SK-N-SH treated with all-trans-retinoic acid at 6 μM for 48 hours (cell line): ENCODE data around the gene CDC42EP5.
"Not testable (repeated sequence)": the region's sequence is repeated elsewhere in the genome, so short reads cannot be mapped to it uniquely, and the experiment has no call there.

Experiments used
- ATAC-seq: fragments of 200-7000 bp; cut with Tn5 transposase; 3 replicates; pipeline ENCODE4 v1.9.1; 2020; ENCODE audit warnings: mild to moderate bottlenecking, moderate library complexity
- ARNTL ChIP-seq: fragments of 450-650 bp; formaldehyde crosslinking; IDR thresholded peaks from 2 replicates; pipeline ENCODE4 v1.5.0; 2020; ENCODE audit warnings: low read depth, mild to moderate bottlenecking, moderate library complexity, borderline replicate concordance
- CREB5 ChIP-seq: fragments of 250-450 bp; sonication (Bioruptor Pico); IDR thresholded peaks from 2 replicates; pipeline ENCODE4 v1.5.1; 2020; ENCODE audit warnings: low read depth, mild to moderate bottlenecking, moderate library complexity
- CSRNP3 ChIP-seq: fragments of 250-450 bp; sonication (Bioruptor Pico); IDR thresholded peaks from 2 replicates; pipeline ENCODE4 v1.5.1; 2021; ENCODE audit warnings: mild to moderate bottlenecking, moderate library complexity
- ESRRG ChIP-seq: fragments of 250-450 bp; sonication (Bioruptor Pico); IDR thresholded peaks from 2 replicates; pipeline ENCODE4 v1.6.1; 2021; ENCODE audit warnings: mild to moderate bottlenecking
- GLIS3 ChIP-seq: fragments of 250-450 bp; sonication (Bioruptor Pico); IDR thresholded peaks from 2 replicates; pipeline ENCODE4 v1.5.0; 2020; ENCODE audit warnings: mild to moderate bottlenecking, moderate library complexity
- ISL1 ChIP-seq: fragments of 250-450 bp; sonication (Bioruptor Pico); IDR thresholded peaks from 2 replicates; pipeline ENCODE4 v2.1.2; 2022; ENCODE audit warnings: mild to moderate bottlenecking, moderate library complexity
- OSR1 ChIP-seq: fragments of 250-450 bp; sonication (Bioruptor Pico); IDR thresholded peaks from 2 replicates; pipeline ENCODE4 v1.8.0; 2022; ENCODE audit warnings: moderate library complexity, mild to moderate bottlenecking, inconsistent platforms
- PATZ1 ChIP-seq: fragments of 250-450 bp; sonication (Bioruptor Pico); IDR thresholded peaks from 2 replicates; pipeline ENCODE4 v1.8.0; 2020; ENCODE audit warnings: mild to moderate bottlenecking, moderate library complexity, borderline replicate concordance
- POU6F1 ChIP-seq: fragments of 250-450 bp; sonication (Bioruptor Pico); IDR thresholded peaks from 2 replicates; pipeline ENCODE4 v1.8.0; 2021; ENCODE audit warnings: low read depth, mild to moderate bottlenecking, moderate library complexity, borderline replicate concordance
- SNAI2 ChIP-seq: fragments of 250-450 bp; sonication (Bioruptor Pico); IDR thresholded peaks from 2 replicates; pipeline ENCODE4 v1.5.0; 2020; ENCODE audit warnings: mild to moderate bottlenecking, moderate library complexity
- TCF4 ChIP-seq: fragments of 250-450 bp; sonication (Bioruptor Pico); IDR thresholded peaks from 2 replicates; pipeline ENCODE4 v1.8.0; 2021; ENCODE audit warnings: mild to moderate bottlenecking, moderate library complexity, borderline replicate concordance
- TOX ChIP-seq: fragments of 250-450 bp; sonication (Bioruptor Pico); IDR thresholded peaks from 2 replicates; pipeline ENCODE4 v1.8.0; 2021; ENCODE audit warnings: mild to moderate bottlenecking, moderate library complexity, borderline replicate concordance
- TSHZ2 ChIP-seq: fragments of 250-450 bp; sonication (Bioruptor Pico); IDR thresholded peaks from 2 replicates; pipeline ENCODE4 v1.5.0; 2020; ENCODE audit warnings: mild to moderate bottlenecking, moderate library complexity
- ZFP3 ChIP-seq: fragments of 250-450 bp; sonication (Bioruptor Pico); IDR thresholded peaks from 2 replicates; pipeline ENCODE4 v1.5.0; 2020; ENCODE audit warnings: mild to moderate bottlenecking, moderate library complexity
- ZFP30 ChIP-seq: fragments of 450-650 bp; formaldehyde crosslinking; IDR thresholded peaks from 2 replicates; pipeline ENCODE4 v1.5.0; 2022; ENCODE audit warnings: mild to moderate bottlenecking, moderate library complexity
- ZNF565 ChIP-seq: fragments of 450-650 bp; formaldehyde crosslinking; conservative IDR thresholded peaks from 2 replicates; pipeline ENCODE4 v1.5.0; 2020; ENCODE audit warnings: low read depth, mild to moderate bottlenecking, moderate library complexity
- ZNF70 ChIP-seq: fragments of 450-650 bp; formaldehyde crosslinking; IDR thresholded peaks from 2 replicates; pipeline ENCODE4 v1.5.0; 2020; ENCODE audit warnings: mild to moderate bottlenecking, moderate library complexity

CDC42EP5 gene

GRCh38 chr19:54448040-54448773, 24.9 kb downstream of the CDC42EP5 start:
- peak; percentile 67 for ATAC-seq
- TF ChIP-seq ZNF70 (CRISPR knock-in tag) (no peak), PATZ1 (CRISPR knock-in tag) (no peak), CREB5 (CRISPR knock-in tag) (no peak), ISL1 (CRISPR knock-in tag) (no peak), OSR1 (CRISPR knock-in tag) (no peak), TSHZ2 (CRISPR knock-in tag) (no peak), ZNF565 (CRISPR knock-in tag) (no peak), ZFP3 (CRISPR knock-in tag) (no peak), TOX (no peak), POU6F1 (no peak), SNAI2 (CRISPR knock-in tag) (no peak), TCF4 (CRISPR knock-in tag) (no peak)

- ATAC-seq, result not testable (repeated sequence)
These were observed 26.7 kb downstream of the CDC42EP5 start for GRCh38 chr19:54446349-54446748.

- TF ChIP-seq ISL1 (CRISPR knock-in tag) (no peak), GLIS3 (no peak), TOX (no peak), ZFP30 (CRISPR knock-in tag) (no peak), CREB5 (CRISPR knock-in tag) (no peak), CSRNP3 (CRISPR knock-in tag) (no peak)
- no peak for ATAC-seq
These were observed 28.4 kb downstream of the CDC42EP5 start for GRCh38 chr19:54444737-54445136.

- no peak for ATAC-seq
- no peak for TF ChIP-seq ESRRG
- TF ChIP-seq SNAI2 (CRISPR knock-in tag), result no peak
- TF ChIP-seq ZNF70 (CRISPR knock-in tag), result no peak
- no peak for TF ChIP-seq OSR1 (CRISPR knock-in tag)
- no peak for TF ChIP-seq TCF4 (CRISPR knock-in tag)
- TF ChIP-seq POU6F1, result no peak
- no peak for TF ChIP-seq CSRNP3 (CRISPR knock-in tag)
- TF ChIP-seq ARNTL (CRISPR knock-in tag), result no peak
- no peak for TF ChIP-seq ZNF565 (CRISPR knock-in tag)
- no peak for TF ChIP-seq ZFP3 (CRISPR knock-in tag)
These were observed 32.5 kb downstream of the CDC42EP5 start for GRCh38 chr19:54440641-54441040.
